GM12864 (cell line): Measurements from ENCODE around the gene ELF3.

Experiments
- DNase-seq: peaks from one replicate; pipeline ENCODE4 v3.0.0-alpha.2; 2011; ENCODE audit warnings: low read depth
- H3K4me3 ChIP-seq: 2 replicates; pipeline ENCODE4 v1.5.1; 2011; ENCODE audit warnings: mild to moderate bottlenecking, low read depth, low read length, control low read depth
- TF ChIP-seq, protein P1 (sequence below): IDR thresholded peaks from 2 replicates; pipeline ENCODE4 v1.5.1; 2011; ENCODE audit warnings: low read depth, mild to moderate bottlenecking, moderate library complexity, low read length, control low read depth, inconsistent platforms; ENCODE audit errors: missing control alignments

Gene ELF3

GRCh38 chr1:202014060-202014459 is 3.7 kb downstream of the ELF3 start:
- no peak overlapping the region for H3K4me3 ChIP-seq
- DNase-seq = no peak
- TF ChIP-seq, protein P1, sequence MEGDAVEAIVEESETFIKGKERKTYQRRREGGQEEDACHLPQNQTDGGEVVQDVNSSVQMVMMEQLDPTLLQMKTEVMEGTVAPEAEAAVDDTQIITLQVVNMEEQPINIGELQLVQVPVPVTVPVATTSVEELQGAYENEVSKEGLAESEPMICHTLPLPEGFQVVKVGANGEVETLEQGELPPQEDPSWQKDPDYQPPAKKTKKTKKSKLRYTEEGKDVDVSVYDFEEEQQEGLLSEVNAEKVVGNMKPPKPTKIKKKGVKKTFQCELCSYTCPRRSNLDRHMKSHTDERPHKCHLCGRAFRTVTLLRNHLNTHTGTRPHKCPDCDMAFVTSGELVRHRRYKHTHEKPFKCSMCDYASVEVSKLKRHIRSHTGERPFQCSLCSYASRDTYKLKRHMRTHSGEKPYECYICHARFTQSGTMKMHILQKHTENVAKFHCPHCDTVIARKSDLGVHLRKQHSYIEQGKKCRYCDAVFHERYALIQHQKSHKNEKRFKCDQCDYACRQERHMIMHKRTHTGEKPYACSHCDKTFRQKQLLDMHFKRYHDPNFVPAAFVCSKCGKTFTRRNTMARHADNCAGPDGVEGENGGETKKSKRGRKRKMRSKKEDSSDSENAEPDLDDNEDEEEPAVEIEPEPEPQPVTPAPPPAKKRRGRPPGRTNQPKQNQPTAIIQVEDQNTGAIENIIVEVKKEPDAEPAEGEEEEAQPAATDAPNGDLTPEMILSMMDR = no peak

GRCh38 chr1:202014915-202015661 is 4.7 kb downstream of the ELF3 start:
- no peak for DNase-seq
- TF ChIP-seq, protein P1 = no peak
- H3K4me3 ChIP-seq = no peak overlapping the region

GRCh38 chr1:202015662-202015937 is 5.2 kb downstream of the ELF3 start:
- no peak for DNase-seq
- no peak overlapping the region for H3K4me3 ChIP-seq
- TF ChIP-seq, protein P1 = no peak

DNA sequence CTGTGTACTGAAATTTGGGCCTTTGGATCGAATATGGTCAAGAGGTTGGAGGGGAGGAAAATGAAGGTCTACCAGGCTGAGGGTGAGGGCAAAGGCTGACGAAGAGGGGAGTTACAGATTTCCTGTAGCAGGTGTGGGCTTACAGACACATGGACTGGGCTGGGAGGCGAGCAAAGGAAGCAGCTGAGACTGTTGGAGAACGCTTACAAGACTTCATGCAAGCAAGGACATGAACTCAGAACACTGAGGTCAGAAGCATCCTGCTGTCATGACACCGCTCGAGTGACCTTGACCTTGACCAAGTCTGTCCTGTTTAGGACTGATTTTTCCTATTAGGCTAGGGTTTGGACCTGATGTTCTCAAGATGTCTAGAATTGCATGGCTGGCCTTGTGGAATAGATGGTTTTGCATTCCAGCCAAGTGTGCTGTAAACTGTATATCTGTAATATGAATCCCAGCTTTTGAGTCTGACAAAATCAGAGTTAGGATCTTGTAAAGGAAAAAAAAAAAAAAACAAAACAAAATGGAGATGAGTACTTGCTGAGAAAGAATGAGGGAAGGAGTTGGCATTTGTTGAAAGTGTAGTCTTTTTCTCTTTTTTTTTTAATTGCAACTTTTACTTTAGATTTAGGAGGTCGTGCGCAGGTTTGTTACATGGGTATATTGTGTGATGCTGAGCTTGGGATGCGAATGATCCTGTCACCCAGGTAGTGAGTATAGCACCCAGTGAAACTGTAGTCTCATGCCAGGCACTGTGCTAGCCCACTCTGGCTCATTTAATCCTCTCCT is 5.8 kb downstream of the ELF3 start:
- no peak for DNase-seq
- TF ChIP-seq, protein P1 = no peak
- H3K4me3 ChIP-seq = no peak overlapping the region

GRCh38 chr1:202016811-202017748 is 6.7 kb downstream of the ELF3 start:
- TF ChIP-seq, protein P1 = no peak
- no peak overlapping the region for H3K4me3 ChIP-seq
- no peak for DNase-seq

DNA sequence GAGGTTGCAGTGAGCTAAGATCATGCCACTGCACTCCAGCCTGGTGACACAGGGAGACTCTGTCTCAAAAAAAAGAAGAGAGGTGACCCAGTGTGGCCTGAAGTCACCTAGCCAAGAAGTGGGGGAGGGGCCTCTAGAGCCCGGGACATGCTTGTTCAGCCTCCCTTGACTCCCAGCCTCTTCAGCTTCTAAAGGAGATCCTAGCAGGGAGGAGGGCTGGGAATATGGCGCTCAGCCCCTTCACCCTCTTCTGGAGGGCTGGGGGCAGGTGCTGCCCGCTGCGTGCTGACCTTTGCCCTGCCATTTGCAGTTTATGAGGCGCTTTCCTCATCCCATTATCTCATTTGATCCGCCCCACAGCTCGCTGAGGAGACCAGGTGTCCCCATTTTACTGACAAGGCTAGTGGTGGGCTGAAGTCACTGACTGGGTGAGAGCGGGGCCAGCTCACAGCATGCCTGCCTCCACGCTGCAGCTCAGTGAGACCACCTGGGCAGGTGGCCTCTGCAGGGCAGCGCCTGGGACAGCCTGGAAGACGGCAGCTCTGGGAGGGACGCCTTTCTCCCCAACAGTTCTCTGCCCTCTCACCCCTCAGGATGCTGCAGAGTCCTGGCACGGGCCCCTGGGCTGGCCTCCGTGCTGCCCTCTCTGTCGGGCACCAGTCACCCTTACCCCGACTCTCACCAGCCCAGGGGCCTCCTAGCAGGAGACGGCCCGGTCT is 7.5 kb downstream of the ELF3 start:
- TF ChIP-seq, protein P1 = no peak
- no peak overlapping the region for H3K4me3 ChIP-seq
- DNase-seq = no peak
